ENCODE measurements around the gene ANKRD24. TPM values are rescaled to one million over a fixed set of nuclear protein-coding genes. Genes with fewer than 3 reads are reported as not detected.

The ANKRD24 gene
- total and polyA plus RNA-seq, 2 of the 13 experiments (the other 11 are each of a cell fraction or from before 2014, with no cell fraction given): 0.13 to 0.24 TPM

DNA sequence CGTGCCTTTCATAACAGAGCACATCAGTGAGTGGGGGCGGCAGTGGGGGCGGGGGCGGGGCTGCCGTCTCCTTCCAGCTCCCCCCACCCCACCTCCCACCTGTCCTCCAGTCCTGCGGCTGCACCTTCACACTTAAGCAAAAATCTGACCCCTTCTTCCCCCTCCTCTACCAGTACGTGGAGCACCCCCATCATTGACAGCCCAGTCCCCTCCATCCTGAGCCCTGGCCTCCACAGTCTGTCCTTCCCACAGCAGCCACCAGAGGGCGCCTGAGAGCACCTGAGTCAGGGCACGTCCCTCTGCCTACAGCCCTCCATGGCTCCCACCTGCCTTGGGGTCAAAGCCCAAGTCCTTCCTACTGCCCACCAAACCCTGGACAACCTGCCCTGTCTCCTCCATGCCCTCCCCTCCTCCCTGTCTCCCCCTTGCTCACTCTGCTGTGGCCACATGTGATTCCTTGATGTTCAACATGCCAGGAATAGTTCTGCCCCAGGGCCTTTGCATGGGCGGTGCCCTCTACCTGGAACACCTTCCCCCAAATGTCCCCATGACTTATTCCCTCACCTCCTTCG is 50.9 kb downstream of the ANKRD24 start (continued):
- TF ChIP-seq SOX6 (IDR thresholded peaks at IDR 0.05): no peak
- no peak for TF ChIP-seq SOX6 (CRISPR knock-in tag; IDR thresholded peaks at IDR 0.05)
- TF ChIP-seq ZNF549 (CRISPR knock-in tag; IDR thresholded peaks at IDR 0.05): no peak
- no peak for TF ChIP-seq BATF2 (CRISPR knock-in tag; IDR thresholded peaks at IDR 0.05)
- no peak; the same call in 1 of the 2 replicates for TF ChIP-seq WIZ (CRISPR knock-in tag; IDR thresholded peaks at IDR 0.05)
- no peak for TF ChIP-seq ZNF569 (CRISPR knock-in tag; IDR thresholded peaks at IDR 0.05; ENCODE audit: borderline replicate concordance)
- TF ChIP-seq ZSCAN30 (CRISPR knock-in tag; IDR thresholded peaks at IDR 0.05): no peak
- no peak for TF ChIP-seq GPBP1L1 (CRISPR knock-in tag; IDR thresholded peaks at IDR 0.05)
- no peak for TF ChIP-seq SOX13 (IDR thresholded peaks at IDR 0.05)
- no peak for TF ChIP-seq SOX13 (CRISPR knock-in tag; conservative IDR thresholded peaks at IDR 0.05 in 1 of 2, IDR thresholded peaks at IDR 0.05 in 1 of 2)
- TF ChIP-seq, protein P1, sequence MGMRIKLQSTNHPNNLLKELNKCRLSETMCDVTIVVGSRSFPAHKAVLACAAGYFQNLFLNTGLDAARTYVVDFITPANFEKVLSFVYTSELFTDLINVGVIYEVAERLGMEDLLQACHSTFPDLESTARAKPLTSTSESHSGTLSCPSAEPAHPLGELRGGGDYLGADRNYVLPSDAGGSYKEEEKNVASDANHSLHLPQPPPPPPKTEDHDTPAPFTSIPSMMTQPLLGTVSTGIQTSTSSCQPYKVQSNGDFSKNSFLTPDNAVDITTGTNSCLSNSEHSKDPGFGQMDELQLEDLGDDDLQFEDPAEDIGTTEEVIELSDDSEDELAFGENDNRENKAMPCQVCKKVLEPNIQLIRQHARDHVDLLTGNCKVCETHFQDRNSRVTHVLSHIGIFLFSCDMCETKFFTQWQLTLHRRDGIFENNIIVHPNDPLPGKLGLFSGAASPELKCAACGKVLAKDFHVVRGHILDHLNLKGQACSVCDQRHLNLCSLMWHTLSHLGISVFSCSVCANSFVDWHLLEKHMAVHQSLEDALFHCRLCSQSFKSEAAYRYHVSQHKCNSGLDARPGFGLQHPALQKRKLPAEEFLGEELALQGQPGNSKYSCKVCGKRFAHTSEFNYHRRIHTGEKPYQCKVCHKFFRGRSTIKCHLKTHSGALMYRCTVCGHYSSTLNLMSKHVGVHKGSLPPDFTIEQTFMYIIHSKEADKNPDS (CRISPR knock-in tag; IDR thresholded peaks at IDR 0.05): no peak
- TF ChIP-seq SRY (CRISPR knock-in tag; IDR thresholded peaks at IDR 0.05): no peak
- no peak for TF ChIP-seq MED8 (CRISPR knock-in tag; IDR thresholded peaks at IDR 0.05; ENCODE audit: insufficient replicate concordance)
- no peak for TF ChIP-seq FOXJ3 (CRISPR knock-in tag; IDR thresholded peaks at IDR 0.05; ENCODE audit: borderline replicate concordance)
- TF ChIP-seq THRA (CRISPR knock-in tag; IDR thresholded peaks at IDR 0.05; ENCODE audit: borderline replicate concordance): peak; percentile 29; the same call in 1 of the 2 replicates
- no peak for TF ChIP-seq ZNF781 (CRISPR knock-in tag; IDR thresholded peaks at IDR 0.05; ENCODE audit: borderline replicate concordance, not compliant biosample characterization)
- TF ChIP-seq SKI (IDR thresholded peaks at IDR 0.05; ENCODE audit: partially characterized antibody): no peak
- TF ChIP-seq SATB2 (CRISPR knock-in tag; IDR thresholded peaks at IDR 0.05): no peak
- no peak for TF ChIP-seq TBX2 (CRISPR knock-in tag; IDR thresholded peaks at IDR 0.05; ENCODE audit: borderline replicate concordance)
- TF ChIP-seq ELF4 (CRISPR knock-in tag; IDR thresholded peaks at IDR 0.05; ENCODE audit: borderline replicate concordance): no peak
- no peak for TF ChIP-seq FOSL1 (CRISPR knock-in tag; IDR thresholded peaks at IDR 0.05; ENCODE audit: borderline replicate concordance)
- TF ChIP-seq, protein P2, sequence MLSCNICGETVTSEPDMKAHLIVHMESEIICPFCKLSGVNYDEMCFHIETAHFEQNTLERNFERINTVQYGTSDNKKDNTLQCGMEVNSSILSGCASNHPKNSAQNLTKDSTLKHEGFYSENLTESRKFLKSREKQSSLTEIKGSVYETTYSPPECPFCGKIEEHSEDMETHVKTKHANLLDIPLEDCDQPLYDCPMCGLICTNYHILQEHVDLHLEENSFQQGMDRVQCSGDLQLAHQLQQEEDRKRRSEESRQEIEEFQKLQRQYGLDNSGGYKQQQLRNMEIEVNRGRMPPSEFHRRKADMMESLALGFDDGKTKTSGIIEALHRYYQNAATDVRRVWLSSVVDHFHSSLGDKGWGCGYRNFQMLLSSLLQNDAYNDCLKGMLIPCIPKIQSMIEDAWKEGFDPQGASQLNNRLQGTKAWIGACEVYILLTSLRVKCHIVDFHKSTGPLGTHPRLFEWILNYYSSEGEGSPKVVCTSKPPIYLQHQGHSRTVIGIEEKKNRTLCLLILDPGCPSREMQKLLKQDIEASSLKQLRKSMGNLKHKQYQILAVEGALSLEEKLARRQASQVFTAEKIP (CRISPR knock-in tag; IDR thresholded peaks at IDR 0.05; ENCODE audit: borderline replicate concordance): no peak
